HEK293 (cell line): ENCODE data around the gene PDP2.

Experiments
- GLI4 ChIP-seq: fragments of 450-650 bp; formaldehyde crosslinking; IDR thresholded peaks from 2 replicates; pipeline ENCODE4 v1.5.1; 2016; ENCODE audit warnings: missing biosample characterization, missing genetic modification characterization
- HOXD13 ChIP-seq: sonication (generic); formaldehyde crosslinking; IDR thresholded peaks from 2 replicates; pipeline ENCODE4 v1.8.0; 2022; ENCODE audit warnings: missing genetic modification reagents, borderline replicate concordance
- PBX3 ChIP-seq: sonication (generic); formaldehyde crosslinking; IDR thresholded peaks from 2 replicates; pipeline ENCODE4 v1.8.1; 2022; ENCODE audit warnings: mild to moderate bottlenecking, moderate library complexity, missing genetic modification reagents
- PRDM1 ChIP-seq: fragments of 450-650 bp; formaldehyde crosslinking; IDR thresholded peaks from 2 replicates; pipeline ENCODE4; 2016; ENCODE audit warnings: missing biosample characterization, missing genetic modification characterization
- TSHZ1 ChIP-seq: fragments of 450-650 bp; formaldehyde crosslinking; IDR thresholded peaks from 2 replicates; pipeline ENCODE4 v1.5.1; 2016; ENCODE audit warnings: missing biosample characterization, missing genetic modification characterization, borderline replicate concordance
- ZBTB1 ChIP-seq: fragments of 450-650 bp; formaldehyde crosslinking; IDR thresholded peaks from 2 replicates; pipeline ENCODE4 v1.5.1; 2016; ENCODE audit warnings: missing biosample characterization, missing genetic modification characterization
- ZFP41 ChIP-seq: fragments of 450-650 bp; formaldehyde crosslinking; IDR thresholded peaks from 2 replicates; pipeline ENCODE4 v1.5.1; 2016; ENCODE audit warnings: missing biosample characterization, missing genetic modification characterization, borderline replicate concordance
- ZFP69B ChIP-seq: fragments of 450-650 bp; formaldehyde crosslinking; IDR thresholded peaks from 2 replicates; pipeline ENCODE4 v1.5.1; 2016; ENCODE audit warnings: missing biosample characterization, missing genetic modification characterization
- ZNF2 ChIP-seq: fragments of 450-650 bp; formaldehyde crosslinking; IDR thresholded peaks from 2 replicates; pipeline ENCODE4 v1.5.1; 2016; ENCODE audit warnings: missing biosample characterization, missing genetic modification characterization
- ZNF221 ChIP-seq: fragments of 450-650 bp; formaldehyde crosslinking; IDR thresholded peaks from 2 replicates; pipeline ENCODE4 v1.5.1; 2017; ENCODE audit warnings: missing biosample characterization, missing genetic modification characterization, borderline replicate concordance
- ZNF366 ChIP-seq: fragments of 450-650 bp; formaldehyde crosslinking; conservative IDR thresholded peaks from 2 replicates; pipeline ENCODE4 v1.5.1; 2016; ENCODE audit warnings: missing biosample characterization, missing genetic modification characterization
- ZNF48 ChIP-seq: fragments of 450-650 bp; formaldehyde crosslinking; IDR thresholded peaks from 2 replicates; pipeline ENCODE4 v1.5.1; 2016; ENCODE audit warnings: missing biosample characterization, missing genetic modification characterization
- ZNF654 ChIP-seq: fragments of 450-650 bp; formaldehyde crosslinking; IDR thresholded peaks from 2 replicates; pipeline ENCODE4 v1.5.1; 2016; ENCODE audit warnings: low read depth, missing biosample characterization, missing genetic modification characterization
- ZNF660 ChIP-seq: fragments of 450-650 bp; IDR thresholded peaks from 2 replicates; pipeline ENCODE4 v1.5.1; 2018; ENCODE audit warnings: missing biosample characterization, mild to moderate bottlenecking, missing genetic modification characterization
- ZNF692 ChIP-seq: fragments of 450-650 bp; formaldehyde crosslinking; IDR thresholded peaks from 2 replicates; pipeline ENCODE4 v1.5.1; 2016; ENCODE audit warnings: missing biosample characterization, missing genetic modification characterization
- ZNF76 ChIP-seq: fragments of 450-650 bp; formaldehyde crosslinking; IDR thresholded peaks from 2 replicates; pipeline ENCODE4; 2016; ENCODE audit warnings: low read depth, missing biosample characterization, missing genetic modification characterization, borderline replicate concordance
- ZSCAN30 ChIP-seq: fragments of 450-650 bp; IDR thresholded peaks from 2 replicates; pipeline ENCODE4 v1.5.1; 2018; ENCODE audit warnings: missing biosample characterization, mild to moderate bottlenecking, missing genetic modification characterization, moderate library complexity
- TF ChIP-seq, protein P1 (sequence below): fragments of 450-650 bp; formaldehyde crosslinking; IDR thresholded peaks from 2 replicates; pipeline ENCODE4 v1.5.1; 2016; ENCODE audit warnings: missing biosample characterization, missing genetic modification characterization, borderline replicate concordance
- TF ChIP-seq, protein P2 (sequence below): fragments of 450-650 bp; formaldehyde crosslinking; IDR thresholded peaks from 2 replicates; pipeline ENCODE4 v1.5.1; 2016; ENCODE audit warnings: missing biosample characterization, missing genetic modification characterization
- TF ChIP-seq, protein P3 (sequence below): fragments of 450-650 bp; formaldehyde crosslinking; IDR thresholded peaks from 2 replicates; pipeline ENCODE4 v1.5.1; 2016; ENCODE audit warnings: missing biosample characterization, missing genetic modification characterization

PDP2 gene

DNA sequence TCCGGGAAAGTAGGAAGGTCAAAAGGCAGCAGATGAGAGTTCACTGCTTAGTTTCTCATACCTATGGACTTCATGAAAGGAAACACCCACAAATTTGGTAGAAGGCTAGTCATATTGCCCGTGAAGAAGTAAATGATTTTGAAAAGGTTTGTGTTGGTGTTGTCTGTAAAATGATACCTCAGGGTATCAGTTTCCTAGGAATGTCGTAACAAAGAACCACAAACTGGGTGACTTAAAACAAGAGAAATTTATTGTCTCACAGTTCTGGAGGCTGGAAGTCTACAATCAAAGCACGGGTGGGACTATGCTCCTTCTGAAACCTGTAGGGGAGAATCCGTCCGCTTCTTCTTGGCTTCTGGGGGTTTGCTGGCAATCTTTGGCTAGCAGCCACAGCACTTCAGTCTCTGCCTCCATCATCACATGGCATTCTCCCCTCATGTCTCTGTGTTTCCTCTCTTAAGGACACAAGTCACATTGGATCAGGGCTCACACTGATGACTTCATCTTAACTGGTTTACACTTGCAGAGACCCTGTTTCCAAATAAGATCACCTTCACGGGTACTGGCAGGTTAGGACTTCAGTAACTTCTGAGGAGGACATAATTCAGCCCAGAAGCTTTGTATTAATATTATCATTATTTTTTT lies 47.5 kb upstream of the PDP2 start (continued):
- TF ChIP-seq, protein P1, sequence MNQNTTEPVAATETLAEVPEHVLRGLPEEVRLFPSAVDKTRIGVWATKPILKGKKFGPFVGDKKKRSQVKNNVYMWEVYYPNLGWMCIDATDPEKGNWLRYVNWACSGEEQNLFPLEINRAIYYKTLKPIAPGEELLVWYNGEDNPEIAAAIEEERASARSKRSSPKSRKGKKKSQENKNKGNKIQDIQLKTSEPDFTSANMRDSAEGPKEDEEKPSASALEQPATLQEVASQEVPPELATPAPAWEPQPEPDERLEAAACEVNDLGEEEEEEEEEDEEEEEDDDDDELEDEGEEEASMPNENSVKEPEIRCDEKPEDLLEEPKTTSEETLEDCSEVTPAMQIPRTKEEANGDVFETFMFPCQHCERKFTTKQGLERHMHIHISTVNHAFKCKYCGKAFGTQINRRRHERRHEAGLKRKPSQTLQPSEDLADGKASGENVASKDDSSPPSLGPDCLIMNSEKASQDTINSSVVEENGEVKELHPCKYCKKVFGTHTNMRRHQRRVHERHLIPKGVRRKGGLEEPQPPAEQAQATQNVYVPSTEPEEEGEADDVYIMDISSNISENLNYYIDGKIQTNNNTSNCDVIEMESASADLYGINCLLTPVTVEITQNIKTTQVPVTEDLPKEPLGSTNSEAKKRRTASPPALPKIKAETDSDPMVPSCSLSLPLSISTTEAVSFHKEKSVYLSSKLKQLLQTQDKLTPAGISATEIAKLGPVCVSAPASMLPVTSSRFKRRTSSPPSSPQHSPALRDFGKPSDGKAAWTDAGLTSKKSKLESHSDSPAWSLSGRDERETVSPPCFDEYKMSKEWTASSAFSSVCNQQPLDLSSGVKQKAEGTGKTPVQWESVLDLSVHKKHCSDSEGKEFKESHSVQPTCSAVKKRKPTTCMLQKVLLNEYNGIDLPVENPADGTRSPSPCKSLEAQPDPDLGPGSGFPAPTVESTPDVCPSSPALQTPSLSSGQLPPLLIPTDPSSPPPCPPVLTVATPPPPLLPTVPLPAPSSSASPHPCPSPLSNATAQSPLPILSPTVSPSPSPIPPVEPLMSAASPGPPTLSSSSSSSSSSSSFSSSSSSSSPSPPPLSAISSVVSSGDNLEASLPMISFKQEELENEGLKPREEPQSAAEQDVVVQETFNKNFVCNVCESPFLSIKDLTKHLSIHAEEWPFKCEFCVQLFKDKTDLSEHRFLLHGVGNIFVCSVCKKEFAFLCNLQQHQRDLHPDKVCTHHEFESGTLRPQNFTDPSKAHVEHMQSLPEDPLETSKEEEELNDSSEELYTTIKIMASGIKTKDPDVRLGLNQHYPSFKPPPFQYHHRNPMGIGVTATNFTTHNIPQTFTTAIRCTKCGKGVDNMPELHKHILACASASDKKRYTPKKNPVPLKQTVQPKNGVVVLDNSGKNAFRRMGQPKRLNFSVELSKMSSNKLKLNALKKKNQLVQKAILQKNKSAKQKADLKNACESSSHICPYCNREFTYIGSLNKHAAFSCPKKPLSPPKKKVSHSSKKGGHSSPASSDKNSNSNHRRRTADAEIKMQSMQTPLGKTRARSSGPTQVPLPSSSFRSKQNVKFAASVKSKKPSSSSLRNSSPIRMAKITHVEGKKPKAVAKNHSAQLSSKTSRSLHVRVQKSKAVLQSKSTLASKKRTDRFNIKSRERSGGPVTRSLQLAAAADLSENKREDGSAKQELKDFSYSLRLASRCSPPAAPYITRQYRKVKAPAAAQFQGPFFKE (tag by site-specific recombination), result no peak
- TF ChIP-seq PBX3 (CRISPR knock-in tag) (no peak), ZBTB1 (tag by site-specific recombination) (no peak), ZNF654 (tag by site-specific recombination) (no peak), ZNF2 (no peak), HOXD13 (CRISPR knock-in tag) (no peak), PRDM1 (tag by site-specific recombination) (peak; percentile 3; the same call in 1 of the 2 replicates), ZNF48 (tag by site-specific recombination) (no peak), ZSCAN30 (tag by site-specific recombination) (no peak), ZNF692 (peak; percentile 95), ZNF366 (tag by site-specific recombination) (peak; percentile 59), ZNF660 (0 out of 2 replicates have a peak, but pooled peaks have one; percentile 62), ZNF221 (no peak), ZNF76 (tag by site-specific recombination) (0 out of 2 replicates have a peak, but pooled peaks have one; percentile 24), ZFP41 (tag by site-specific recombination) (no peak), TSHZ1 (tag by site-specific recombination) (no peak), ZFP69B (tag by site-specific recombination) (peak; percentile 66; the same call in 1 of the 2 replicates), GLI4 (tag by site-specific recombination) (no peak)
- TF ChIP-seq, protein P2, sequence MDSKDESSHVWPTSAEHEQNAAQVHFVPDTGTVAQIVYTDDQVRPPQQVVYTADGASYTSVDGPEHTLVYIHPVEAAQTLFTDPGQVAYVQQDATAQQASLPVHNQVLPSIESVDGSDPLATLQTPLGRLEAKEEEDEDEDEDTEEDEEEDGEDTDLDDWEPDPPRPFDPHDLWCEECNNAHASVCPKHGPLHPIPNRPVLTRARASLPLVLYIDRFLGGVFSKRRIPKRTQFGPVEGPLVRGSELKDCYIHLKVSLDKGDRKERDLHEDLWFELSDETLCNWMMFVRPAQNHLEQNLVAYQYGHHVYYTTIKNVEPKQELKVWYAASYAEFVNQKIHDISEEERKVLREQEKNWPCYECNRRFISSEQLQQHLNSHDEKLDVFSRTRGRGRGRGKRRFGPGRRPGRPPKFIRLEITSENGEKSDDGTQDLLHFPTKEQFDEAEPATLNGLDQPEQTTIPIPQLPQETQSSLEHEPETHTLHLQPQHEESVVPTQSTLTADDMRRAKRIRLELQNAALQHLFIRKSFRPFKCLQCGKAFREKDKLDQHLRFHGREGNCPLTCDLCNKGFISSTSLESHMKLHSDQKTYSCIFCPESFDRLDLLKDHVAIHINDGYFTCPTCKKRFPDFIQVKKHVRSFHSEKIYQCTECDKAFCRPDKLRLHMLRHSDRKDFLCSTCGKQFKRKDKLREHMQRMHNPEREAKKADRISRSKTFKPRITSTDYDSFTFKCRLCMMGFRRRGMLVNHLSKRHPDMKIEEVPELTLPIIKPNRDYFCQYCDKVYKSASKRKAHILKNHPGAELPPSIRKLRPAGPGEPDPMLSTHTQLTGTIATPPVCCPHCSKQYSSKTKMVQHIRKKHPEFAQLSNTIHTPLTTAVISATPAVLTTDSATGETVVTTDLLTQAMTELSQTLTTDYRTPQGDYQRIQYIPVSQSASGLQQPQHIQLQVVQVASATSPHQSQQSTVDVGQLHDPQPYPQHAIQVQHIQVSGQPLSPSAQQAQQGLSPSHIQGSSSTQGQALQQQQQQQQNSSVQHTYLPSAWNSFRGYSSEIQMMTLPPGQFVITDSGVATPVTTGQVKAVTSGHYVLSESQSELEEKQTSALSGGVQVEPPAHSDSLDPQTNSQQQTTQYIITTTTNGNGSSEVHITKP (tag by site-specific recombination), result peak; percentile 78
- TF ChIP-seq, protein P3, sequence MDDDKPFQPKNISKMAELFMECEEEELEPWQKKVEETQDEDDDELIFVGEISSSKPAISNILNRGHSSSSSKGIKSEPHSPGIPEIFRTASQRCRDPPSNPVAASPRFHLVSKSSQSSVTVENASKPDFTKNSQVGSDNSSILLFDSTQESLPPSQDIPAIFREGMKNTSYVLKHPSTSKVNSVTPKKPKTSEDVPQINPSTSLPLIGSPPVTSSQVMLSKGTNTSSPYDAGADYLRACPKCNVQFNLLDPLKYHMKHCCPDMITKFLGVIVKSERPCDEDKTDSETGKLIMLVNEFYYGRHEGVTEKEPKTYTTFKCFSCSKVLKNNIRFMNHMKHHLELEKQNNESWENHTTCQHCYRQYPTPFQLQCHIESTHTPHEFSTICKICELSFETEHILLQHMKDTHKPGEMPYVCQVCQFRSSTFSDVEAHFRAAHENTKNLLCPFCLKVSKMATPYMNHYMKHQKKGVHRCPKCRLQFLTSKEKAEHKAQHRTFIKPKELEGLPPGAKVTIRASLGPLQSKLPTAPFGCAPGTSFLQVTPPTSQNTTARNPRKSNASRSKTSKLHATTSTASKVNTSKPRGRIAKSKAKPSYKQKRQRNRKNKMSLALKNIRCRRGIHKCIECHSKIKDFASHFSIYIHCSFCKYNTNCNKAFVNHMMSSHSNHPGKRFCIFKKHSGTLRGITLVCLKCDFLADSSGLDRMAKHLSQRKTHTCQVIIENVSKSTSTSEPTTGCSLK (tag by site-specific recombination), result no peak
